HG02798 (cell line): ENCODE measurements around the gene DNAJC15.

ENCODE experiments used
- ATAC-seq: cut with Tn5 transposase; IDR thresholded peaks from one replicate; pipeline ENCODE4 v1.9.1; 2021; ENCODE audit warnings: mild to moderate bottlenecking; ENCODE audit not compliant: unreplicated experiment, poor library complexity

The DNAJC15 gene

DNA sequence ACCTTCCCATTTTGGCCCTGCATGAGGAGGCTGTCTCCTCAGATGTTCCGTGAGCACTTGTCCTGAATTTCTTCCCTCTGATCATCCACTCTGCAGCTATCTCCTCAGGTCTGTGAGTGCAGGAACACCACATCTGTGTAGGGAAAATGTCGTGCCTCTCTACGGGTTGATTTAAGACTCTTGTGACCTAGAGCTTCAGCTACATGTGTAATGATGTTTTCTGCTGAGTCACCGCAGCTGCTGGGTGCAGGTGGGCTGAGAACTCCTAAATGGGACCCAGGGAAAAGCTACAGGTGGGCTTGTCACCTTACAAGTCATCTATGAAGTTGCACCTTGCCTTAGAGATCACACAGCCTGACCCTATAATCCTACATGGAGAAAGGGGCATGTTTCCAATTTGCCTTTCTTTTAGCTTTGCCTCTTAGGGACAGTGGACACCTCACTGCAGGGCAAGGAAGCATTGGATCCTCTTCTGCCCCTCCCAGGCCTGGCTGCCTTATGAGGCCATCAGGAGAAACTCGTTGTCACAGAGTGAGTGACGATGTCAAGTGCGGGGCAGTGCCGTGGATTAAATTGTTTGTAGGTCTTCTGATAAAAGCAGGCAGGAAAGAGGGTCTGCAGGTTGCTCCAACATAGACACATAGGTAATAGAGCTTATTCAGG, 122.3 kb downstream of the DNAJC15 start:
- ATAC-seq = no peak

DNA sequence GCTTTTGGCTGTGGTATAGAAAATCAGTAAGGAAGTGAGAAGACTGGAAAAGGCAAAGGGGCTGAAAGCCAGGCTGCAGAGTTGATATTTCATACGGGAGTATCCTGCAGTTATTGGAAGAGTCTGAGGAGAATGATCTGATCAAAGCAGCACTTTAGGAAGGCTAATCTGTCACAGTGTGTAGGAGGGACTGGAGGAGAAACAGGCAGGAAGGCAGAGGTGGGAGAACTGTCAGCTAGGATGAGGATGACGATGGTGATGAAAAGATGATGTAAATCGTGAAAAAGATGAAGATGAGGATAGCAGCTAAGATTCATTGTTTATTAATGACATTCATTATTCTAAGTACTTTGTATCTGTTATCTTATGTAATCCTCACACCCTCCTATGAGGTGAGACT, 123.0 kb downstream of the DNAJC15 start:
- no peak for ATAC-seq

DNA sequence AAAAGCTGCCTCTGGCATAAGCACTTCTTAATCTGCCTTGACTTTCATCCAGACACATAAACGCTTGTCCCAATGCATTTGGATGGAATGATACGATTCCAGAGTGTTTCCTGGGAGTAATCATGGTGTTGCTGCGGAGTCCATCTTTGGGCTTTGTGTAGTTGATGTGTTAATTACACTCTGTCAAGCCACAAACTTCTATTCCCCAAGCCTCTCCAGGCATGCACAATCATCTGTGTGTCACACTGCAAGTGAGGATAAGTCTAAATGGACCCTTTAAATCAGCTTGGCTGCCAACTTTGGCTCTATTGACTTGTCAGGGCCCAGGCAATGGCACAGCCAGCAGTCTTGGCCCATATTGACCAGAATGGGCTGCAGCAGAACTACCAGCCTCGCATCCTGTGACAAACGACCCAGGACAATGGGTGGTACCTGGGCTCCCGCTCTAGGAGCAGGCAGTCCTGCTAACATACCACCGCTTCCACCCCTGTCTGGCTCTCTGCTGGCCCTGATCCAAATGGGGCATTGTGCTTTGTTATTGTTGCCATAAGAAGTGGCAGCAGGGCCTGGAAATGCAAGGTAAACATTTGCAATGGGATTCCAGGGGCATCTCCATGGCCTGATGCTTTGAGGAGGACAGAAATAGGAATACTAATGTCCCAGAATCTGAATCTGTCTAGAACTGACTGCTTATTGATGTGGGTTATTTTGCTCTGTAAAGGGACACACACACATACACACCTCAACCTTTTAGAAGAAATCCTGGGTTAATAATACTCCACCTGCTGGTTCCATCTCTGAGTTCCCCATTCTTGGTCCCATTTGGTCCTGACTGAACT, 127.2 kb downstream of the DNAJC15 start:
- ATAC-seq = no peak

DNA sequence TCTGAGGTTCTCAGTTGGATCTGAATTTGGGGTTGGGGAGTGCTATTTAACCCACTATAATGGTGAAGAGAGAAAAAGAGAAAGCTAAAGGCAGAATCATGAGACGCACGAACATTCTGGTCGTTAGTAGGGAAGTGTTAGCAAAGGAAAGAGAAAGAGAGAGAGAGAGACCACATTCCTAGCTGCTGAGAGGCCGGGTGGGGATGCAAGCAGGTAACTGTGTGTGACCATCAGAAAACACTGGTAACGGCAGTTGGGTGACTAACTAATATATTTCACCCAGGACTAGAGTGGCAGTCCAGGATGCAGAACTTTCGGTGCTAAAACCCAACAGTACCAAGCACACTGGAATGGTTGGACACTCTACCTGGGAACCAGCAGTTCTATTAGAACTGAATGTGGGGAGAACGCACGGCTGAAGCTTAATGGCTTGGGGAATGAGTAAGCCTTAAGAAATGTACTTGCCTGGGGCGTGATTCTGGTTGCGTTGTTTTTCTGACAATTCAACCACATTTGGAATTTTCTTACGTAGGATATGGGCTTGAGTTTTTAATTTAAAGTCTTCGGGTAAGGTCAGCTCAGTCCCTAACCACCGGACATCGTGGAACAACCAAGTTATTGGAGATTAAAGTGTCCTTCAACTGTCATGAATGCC, 130.2 kb downstream of the DNAJC15 start:
- no peak for ATAC-seq

DNA sequence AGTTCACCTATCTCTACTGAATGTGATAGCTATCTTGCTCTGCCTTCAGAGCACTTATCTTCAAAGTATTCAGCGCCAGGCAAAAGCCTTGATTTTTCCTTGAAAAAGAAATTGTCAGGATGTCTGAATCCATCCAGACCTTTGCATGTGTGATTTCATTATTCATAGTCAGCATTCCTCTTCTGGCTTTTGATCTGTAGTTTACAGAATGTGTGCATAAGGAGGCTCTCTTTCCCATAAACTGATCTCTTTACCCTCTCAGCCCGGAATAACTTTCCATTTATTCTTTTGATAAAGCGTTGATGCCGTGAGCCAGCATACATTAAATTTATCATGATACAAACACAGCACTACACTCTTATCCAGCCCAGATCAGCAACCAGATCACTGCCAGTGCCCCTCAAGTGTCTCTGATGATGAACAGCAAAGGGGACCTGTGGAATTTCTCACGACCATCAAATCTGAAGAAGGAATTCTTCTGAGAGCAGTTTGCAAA, 130.8 kb downstream of the DNAJC15 start:
- no peak for ATAC-seq

DNA sequence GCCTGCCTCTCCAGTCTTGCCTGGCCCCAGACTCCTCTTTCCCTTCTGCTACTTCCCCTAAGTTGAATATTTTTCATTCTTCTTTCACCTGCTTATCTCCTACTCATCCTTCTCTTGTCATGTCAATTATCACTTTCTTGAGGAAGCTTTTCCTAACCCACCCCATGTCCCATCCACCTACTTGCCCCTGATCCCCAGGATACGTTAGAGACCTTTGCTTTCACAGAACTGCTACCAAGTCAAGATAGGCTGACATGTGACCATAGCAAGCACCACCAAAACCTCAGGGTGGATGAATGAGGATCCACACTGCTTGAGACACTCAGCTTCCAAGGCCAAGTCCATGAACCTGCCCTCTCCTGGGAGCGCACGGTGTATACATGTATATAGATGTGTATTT, 131.5 kb downstream of the DNAJC15 start:
- no peak for ATAC-seq

DNA sequence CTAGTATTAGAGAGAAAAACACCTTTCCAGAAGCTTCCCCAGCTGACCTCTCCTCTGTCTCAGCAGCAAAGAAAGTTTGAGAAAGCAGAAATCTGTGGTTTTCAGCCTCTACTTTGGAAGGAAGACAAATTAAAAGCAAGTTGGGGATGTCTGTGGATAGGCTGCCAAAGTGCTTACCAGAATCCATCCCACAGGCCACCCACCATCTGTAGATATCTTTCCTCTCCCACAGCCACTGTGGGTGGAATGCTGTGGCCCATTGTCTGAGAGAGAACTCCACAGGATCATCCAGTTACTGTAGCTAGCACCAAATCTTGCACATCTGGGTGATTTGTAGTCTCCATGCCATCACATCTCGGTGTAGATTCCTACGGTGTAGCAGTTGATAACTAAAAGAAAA, 133.5 kb downstream of the DNAJC15 start:
- no peak for ATAC-seq

DNA sequence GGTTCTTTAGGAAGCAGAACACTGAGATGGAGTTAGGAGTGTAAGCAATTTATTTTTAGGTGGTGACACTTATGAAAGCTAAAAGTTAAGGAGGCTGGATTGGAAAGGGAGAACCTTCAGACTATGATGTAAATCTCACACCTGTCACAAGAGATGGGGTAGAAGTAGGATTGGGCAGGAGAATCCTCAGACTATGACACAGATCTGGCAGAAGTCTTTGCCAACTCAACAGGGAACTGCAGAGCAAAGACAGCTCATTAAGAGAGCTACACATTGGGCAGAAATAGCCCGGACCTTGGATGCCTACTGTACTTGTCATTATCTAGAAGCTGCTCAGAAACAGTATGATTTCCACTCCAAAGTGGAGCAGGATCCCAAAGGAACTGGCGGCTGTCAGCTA, 134.4 kb downstream of the DNAJC15 start:
- ATAC-seq = no peak

DNA sequence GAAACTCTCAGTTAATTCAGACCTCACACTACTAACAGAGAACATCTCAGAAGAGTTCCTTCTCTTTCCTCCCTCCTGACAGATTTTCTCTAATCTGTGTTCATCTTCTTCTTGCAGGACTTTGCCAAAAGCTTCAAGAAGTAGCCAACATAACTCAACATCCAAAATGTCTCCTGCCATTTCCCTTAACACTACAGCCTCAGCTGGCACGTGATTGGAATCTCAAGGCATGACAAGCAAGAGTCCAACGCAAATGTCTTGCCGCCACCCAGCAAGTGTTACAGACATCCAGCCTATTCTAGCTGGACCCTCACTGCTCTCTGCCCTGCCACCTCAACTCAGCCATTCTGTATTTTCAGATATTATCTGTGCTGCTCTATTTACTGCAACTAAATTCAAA, 135.1 kb downstream of the DNAJC15 start:
- no peak for ATAC-seq

DNA sequence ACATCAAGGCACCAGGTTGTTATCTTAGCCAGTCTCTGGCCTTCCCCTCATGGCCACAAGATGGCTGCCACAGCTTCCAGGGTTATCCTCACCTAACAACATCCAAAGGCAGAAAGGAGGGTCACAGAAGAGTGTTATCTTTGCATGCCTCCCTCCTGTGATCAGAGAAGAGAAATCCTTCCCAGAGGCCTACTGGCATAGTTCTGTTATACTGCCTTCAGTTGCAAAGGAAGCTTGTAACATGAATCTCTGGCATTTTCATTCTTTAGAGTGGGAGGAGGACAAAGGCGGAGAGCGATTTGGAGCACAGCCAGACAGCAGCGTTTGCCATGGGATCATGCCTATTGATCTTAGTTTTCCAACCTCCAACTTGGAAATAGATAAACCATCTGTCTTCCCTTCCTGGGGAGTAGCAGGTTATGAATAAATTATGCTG, 135.7 kb downstream of the DNAJC15 start:
- ATAC-seq = no peak
